Measurements from ENCODE around the gene CYP4B1. TPM values are rescaled to one million over a fixed set of nuclear protein-coding genes. Genes with fewer than 3 reads are reported as not detected.
A peak's percentile ranks its signal among the peaks of the same experiment; 100 is the strongest.
"Not testable (repeated sequence)": the region's sequence is repeated elsewhere in the genome, so short reads cannot be mapped to it uniquely, and the experiment has no call there.

The CYP4B1 gene
- 100 to 1,000 TPM in 2 of 4 donors, 10 to 100 TPM in 2; 41.1 to 150 (median 113) TPM for total RNA-seq

DNA sequence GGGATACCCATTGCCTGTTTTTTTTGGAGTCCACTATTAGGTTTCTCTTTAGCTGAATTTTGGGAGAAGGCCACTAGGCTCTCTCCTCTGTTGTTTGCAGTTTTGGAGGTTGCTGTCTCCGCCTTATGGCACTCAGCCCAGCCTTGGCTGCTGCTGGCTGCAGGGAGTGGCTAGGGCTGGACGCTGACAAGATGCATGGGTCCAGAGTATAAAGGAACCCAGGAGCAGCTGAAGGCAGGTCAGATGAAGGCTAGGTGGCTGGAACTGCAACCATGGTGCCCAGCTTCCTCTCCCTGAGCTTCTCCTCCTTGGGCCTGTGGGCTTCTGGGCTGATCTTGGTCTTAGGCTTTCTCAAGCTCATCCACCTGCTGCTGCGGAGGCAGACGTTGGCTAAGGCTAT, at the start of gene CYP4B1:
Gene CYP4B1 (plus strand): TSS at position 237 of the 400 bp plus-strand sequence. CDS start 36 bp downstream, at position 273.
- H3K9me3 ChIP-seq: no peaks in the 10 kb centered on the region
- intact Hi-C loops (cut with DNase I): no loop called here
- H3K27ac ChIP-seq (replicated peaks in 1 of 4): peak within 1 kb of the TSS; percentile 47 to 60 (median 56)
- no peaks in the 10 kb centered on the region for H3K36me3 ChIP-seq
- H3K4me3 ChIP-seq: peak within 1 kb of the TSS; percentile 32 to 58 (median 44)
- peaks cover 4 to 12% (median 8%) of the 10 kb centered on the region in 4 donors for H3K4me1 ChIP-seq
- TF ChIP-seq POLR2A (IDR thresholded peaks at IDR 0.05; ENCODE audit: low read depth) (peak; percentile 17), POLR2AphosphoS5 (IDR thresholded peaks at IDR 0.05) (peak; percentile 74 to 91)
- TF ChIP-seq, protein P1, sequence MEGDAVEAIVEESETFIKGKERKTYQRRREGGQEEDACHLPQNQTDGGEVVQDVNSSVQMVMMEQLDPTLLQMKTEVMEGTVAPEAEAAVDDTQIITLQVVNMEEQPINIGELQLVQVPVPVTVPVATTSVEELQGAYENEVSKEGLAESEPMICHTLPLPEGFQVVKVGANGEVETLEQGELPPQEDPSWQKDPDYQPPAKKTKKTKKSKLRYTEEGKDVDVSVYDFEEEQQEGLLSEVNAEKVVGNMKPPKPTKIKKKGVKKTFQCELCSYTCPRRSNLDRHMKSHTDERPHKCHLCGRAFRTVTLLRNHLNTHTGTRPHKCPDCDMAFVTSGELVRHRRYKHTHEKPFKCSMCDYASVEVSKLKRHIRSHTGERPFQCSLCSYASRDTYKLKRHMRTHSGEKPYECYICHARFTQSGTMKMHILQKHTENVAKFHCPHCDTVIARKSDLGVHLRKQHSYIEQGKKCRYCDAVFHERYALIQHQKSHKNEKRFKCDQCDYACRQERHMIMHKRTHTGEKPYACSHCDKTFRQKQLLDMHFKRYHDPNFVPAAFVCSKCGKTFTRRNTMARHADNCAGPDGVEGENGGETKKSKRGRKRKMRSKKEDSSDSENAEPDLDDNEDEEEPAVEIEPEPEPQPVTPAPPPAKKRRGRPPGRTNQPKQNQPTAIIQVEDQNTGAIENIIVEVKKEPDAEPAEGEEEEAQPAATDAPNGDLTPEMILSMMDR (IDR thresholded peaks at IDR 0.05): no peak
- no peaks in the 10 kb centered on the region for H3K27me3 ChIP-seq
- peak; percentile 95 for DNase-seq (ENCODE audit: extremely low spot score)
- whole genome bisulfite sequencing: 62% methylated on average over 4 of the region's 4 CpGs

DNA sequence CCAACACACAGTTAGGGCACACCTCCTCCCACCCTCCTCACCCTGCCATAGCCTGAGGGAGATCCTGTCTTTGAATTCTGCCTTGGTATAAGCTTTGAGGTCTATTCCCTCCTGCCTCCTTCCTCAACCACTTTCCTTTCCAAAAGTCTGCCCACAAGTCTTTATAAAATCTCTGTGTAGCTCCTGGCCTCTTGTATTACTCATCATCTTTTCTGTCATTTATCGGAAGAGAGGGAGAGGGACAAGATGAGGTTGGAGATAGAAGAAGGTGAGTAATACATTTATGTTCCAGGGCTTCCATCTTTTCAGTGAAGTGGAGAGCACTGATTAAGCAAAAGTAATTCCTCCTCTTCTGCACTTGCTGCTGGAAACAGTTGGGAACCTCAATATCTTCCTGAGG, 49.4 kb upstream of the CYP4B1 start:
- TF ChIP-seq POLR2A (IDR thresholded peaks at IDR 0.05; ENCODE audit: low read depth): no peak
- no peak for TF ChIP-seq EP300 (IDR thresholded peaks at IDR 0.05)
- TF ChIP-seq, protein P1 (IDR thresholded peaks at IDR 0.05): no peak
- TF ChIP-seq POLR2AphosphoS5 (IDR thresholded peaks at IDR 0.05): no peak
- peak overlapping the region in 3 of 4 donors; percentile 32 to 53 (median 49) for H3K27ac ChIP-seq (replicated peaks in 1 of 4)
- no peak for DNase-seq (ENCODE audit: extremely low spot score)
- H3K27me3 ChIP-seq: peaks cover 0 to 50% (median 0%) of the 10 kb centered on the region in 4 donors
- peaks cover 0 to 6% (median 1%) of the 10 kb centered on the region in 4 donors for H3K4me1 ChIP-seq
- 88% methylated on average over 1 of the region's 1 CpG for WGBS
- H3K4me3 ChIP-seq: no peak overlapping the region
- H3K9me3 ChIP-seq: no peaks in the 10 kb centered on the region
- intact Hi-C loops (cut with DNase I): no loop called here
- no peaks in the 10 kb centered on the region for H3K36me3 ChIP-seq

DNA sequence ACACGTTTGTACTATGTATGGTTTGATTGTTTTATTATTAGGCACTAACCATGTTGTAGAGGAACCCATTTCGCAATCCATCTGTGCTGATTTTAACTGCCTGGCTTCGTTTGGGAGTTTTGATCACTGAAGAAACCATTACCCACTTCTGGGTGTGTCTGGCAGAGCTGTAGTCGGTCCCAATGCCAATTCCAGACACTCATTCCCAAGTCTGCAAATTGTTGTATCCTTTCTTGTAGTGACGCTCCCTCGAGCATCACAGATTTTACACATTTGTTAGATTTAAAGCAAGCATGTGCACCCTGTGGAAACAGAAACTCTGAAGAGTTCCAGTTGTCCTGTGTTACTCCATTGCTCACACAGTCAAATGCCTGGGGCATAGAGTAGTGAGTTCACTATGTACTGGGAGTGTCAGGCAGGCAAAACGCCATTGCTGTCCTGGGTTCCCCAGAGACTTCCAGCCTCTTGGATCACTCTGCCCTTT, 48.9 kb upstream of the CYP4B1 start:
- intact Hi-C loops (cut with DNase I): no loop called here
- H3K4me1 ChIP-seq: peaks cover 0 to 6% (median 1%) of the 10 kb centered on the region in 4 donors
- peak; percentile 91 for DNase-seq (ENCODE audit: extremely low spot score)
- no peaks in the 10 kb centered on the region for H3K9me3 ChIP-seq
- H3K27me3 ChIP-seq: peaks cover 0 to 50% (median 0%) of the 10 kb centered on the region in 4 donors
- H3K36me3 ChIP-seq: no peaks in the 10 kb centered on the region
- TF ChIP-seq POLR2AphosphoS5 (IDR thresholded peaks at IDR 0.05) (peak; percentile 23 to 50), EP300 (IDR thresholded peaks at IDR 0.05) (no peak)
- 57% methylated on average over 7 of the region's 7 CpGs for WGBS
- H3K4me3 ChIP-seq: no peak overlapping the region
- peak overlapping the region; percentile 32 to 53 (median 45) for H3K27ac ChIP-seq (replicated peaks in 1 of 4)

DNA sequence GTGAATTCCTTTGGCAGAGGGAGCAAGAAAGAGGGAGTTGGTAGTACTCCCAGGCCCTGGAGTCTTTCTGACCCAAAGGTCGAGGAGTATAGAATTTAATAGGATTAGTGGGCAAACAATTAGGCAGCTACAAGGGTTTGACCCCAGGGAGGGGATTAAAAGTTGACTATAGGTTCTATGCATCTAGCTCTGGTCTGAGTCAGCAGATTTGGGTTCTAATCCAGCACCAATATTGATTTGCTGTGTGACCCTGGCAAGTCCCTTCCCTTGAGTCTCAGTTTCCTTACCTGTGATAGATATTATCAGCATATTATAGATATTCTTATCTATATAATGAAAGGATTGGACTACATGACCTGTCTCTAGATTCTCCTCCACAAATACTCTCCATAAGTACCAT, 44.9 kb upstream of the CYP4B1 start:
- TF ChIP-seq POLR2AphosphoS5 (IDR thresholded peaks at IDR 0.05): no peak
- no peak for TF ChIP-seq EP300 (IDR thresholded peaks at IDR 0.05)
- no peak for TF ChIP-seq POLR2A (IDR thresholded peaks at IDR 0.05; ENCODE audit: low read depth)
- no peak overlapping the region for H3K27ac ChIP-seq (replicated peaks in 1 of 4)
- intact Hi-C loops (cut with DNase I): no loop called here
- H3K9me3 ChIP-seq: no peaks in the 10 kb centered on the region
- peaks cover 0 to 3% (median 0%) of the 10 kb centered on the region in 4 donors for H3K4me1 ChIP-seq
- WGBS: 43% methylated on average over 1 of the region's 1 CpG
- no peak overlapping the region for H3K4me3 ChIP-seq
- H3K36me3 ChIP-seq: no peaks in the 10 kb centered on the region
- H3K27me3 ChIP-seq: peaks cover 0 to 33% (median 0%) of the 10 kb centered on the region in 4 donors
- DNase-seq (ENCODE audit: extremely low spot score): no peak

DNA sequence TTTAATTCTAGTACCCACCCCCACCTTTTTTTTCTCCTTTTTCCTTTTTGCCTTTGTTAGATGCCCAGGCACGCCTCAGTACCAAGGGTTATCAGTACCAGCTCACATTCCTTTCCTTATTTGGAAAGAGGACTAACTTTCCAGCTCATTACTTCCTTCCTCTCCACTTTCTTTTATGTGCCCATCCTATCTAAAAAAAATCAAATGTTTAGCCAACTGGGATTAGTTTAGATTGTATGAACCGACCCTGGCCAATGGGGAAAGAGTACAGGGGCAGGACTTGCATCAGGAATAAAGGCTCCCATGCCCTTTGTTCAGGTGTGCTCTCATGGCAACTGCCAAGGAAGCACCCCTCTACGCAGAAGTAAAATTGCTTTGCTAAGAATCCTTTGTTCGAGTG, 44.1 kb upstream of the CYP4B1 start:
- H3K36me3 ChIP-seq; H3K27ac ChIP-seq (replicated peaks in 1 of 4); DNase-seq (ENCODE audit: extremely low spot score); H3K9me3 ChIP-seq; H3K4me3 ChIP-seq; intact Hi-C loops (cut with DNase I); H3K4me1 ChIP-seq: not testable (repeated sequence)
- H3K27me3 ChIP-seq: peaks cover 0 to 29% (median 0%) of the 10 kb centered on the region in 4 donors
- 68% methylated on average over 4 of the region's 4 CpGs for WGBS

DNA sequence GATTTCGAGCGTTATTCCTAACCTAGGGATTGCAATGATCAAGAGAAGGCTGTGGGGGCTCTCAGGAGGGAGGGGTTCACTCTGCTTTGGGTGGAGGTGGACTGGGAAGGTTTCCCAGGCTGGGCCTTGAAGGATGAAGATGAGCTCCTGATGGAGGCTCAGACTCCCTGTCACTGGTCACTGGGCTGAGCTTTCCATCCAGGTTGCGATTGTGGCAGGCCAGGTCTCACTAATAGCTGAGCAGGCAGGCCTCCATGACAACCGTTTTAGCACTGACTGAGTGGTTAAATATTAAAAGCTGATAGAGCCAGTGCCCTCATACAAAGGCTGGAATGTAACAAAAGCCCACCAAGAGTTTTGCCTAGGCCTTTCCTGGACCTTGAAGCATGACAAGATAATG, 43.7 kb upstream of the CYP4B1 start:
- Histone ChIP-seq H3K36me3 (no peaks in the 10 kb centered on the region), H3K4me1 (no peaks in the 10 kb centered on the region), H3K4me3 (no peak overlapping the region), H3K27ac (replicated peaks in 1 of 4) (no peak overlapping the region), H3K9me3 (no peaks in the 10 kb centered on the region), H3K27me3 (peaks cover 0 to 26% (median 0%) of the 10 kb centered on the region in 4 donors)
- intact Hi-C loops (cut with DNase I): no loop called here
- no peak for TF ChIP-seq POLR2AphosphoS5 (IDR thresholded peaks at IDR 0.05)
- no peak for TF ChIP-seq POLR2A (IDR thresholded peaks at IDR 0.05; ENCODE audit: low read depth)
- no peak for TF ChIP-seq EP300 (IDR thresholded peaks at IDR 0.05)
- TF ChIP-seq, protein P1 (IDR thresholded peaks at IDR 0.05): no peak
- WGBS: 79% methylated on average over 4 of the region's 4 CpGs
- DNase-seq (ENCODE audit: extremely low spot score): no peak

Data from esophagus muscularis mucosa (tissue), 4 donors.